ENCODE measurements around the gene TTYH1. TPM values are rescaled to one million over a fixed set of nuclear protein-coding genes. Genes with fewer than 3 reads are reported as not detected.
A peak's percentile ranks its signal among the peaks of the same experiment; 100 is the strongest.

Gene TTYH1
- total and polyA plus RNA-seq, 9 of the 15 experiments (the other 6 are each of a cell fraction or from before 2014, with no cell fraction given), result 0.08 TPM; not detected in 8

DNA sequence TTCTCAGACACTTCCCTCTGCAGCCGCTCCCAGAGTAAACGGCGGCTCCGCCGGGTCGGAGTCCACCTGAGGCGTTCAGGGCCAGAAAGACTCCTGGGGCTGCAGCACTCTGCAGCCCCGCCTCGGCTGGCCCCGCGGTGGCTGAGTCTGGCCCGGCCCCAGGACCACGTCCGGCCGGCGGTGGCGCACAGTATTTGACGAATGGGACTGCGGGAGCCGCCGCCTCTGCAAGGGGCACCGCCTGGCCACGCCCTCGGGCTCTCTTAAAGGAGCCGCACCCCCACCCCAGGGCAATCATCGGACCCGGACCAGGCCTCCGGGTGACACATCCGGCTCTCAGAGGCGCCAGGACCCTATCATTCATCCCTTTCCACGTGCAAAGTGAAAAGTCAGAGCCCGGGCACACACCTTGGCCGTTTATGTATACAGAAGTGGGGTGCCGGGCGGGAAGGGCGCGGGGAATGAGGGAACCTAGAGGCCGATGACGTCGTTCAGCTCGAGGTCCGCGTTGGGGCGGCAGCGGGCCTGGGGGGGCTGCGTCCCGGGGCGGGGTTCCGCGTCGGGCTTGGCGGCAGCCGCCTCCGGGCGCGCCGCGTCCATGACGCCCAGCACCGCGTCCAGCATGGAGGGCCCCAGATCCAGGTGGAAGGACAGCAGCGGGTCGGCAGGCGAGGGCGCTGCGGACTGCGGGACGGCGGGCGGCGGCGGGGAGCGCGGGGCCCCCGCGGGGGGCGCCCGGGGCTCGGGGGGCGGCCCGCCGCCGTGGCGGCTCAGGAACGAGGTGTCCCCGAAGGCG lies 49.6 kb downstream of the TTYH1 start (continued):
- TF ChIP-seq, protein P1, sequence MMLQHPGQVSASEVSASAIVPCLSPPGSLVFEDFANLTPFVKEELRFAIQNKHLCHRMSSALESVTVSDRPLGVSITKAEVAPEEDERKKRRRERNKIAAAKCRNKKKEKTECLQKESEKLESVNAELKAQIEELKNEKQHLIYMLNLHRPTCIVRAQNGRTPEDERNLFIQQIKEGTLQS (IDR thresholded peaks at IDR 0.05), result peak; percentile 52
- TF ChIP-seq, protein P1 (CRISPR knock-in tag; conservative IDR thresholded peaks at IDR 0.05), result no peak
- TF ChIP-seq ETV1 (tag; conservative IDR thresholded peaks at IDR 0.05; ENCODE audit: low read depth) (peak; percentile 54; the same call in 1 of the 2 replicates), ZFPM2 (CRISPR knock-in tag; IDR thresholded peaks at IDR 0.05) (no peak), ZNF785 (CRISPR knock-in tag; IDR thresholded peaks at IDR 0.05) (no peak), ZNF146 (CRISPR knock-in tag; IDR thresholded peaks at IDR 0.05; ENCODE audit: unreplicated experiment) (no peak)

DNA sequence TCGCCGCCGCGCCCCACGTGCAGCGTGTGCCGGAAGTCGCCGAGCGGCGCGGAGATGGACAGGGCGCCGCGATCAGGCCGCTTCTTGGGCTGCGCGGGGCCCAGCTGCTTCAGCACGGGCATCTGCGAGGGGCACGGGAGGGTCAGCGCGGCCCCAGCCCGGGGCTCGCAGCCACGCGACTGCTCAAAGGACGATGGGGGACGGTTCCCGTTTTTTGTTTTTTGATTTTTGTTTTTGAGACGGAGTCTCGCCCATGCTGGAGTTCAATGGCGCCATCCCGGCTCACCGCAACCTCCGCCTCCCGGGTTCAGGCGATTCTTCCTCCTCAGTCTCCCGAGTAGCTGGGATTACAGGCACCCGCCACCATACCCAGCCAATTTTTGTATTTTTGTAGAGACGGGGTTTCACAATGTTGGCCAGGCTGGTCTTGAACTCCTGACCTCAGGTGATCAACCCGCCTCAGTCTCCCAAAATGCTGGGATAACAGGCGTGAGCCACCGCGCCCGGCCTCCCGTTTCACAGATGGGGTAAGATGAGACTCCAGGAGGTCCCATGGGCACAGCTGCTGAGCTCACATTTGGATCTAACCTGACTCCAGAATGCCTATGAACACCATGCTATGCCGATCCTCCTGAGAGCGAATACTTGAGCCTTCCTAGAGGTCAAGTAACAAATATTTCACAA lies 50.3 kb downstream of the TTYH1 start:
- peaks cover 0 to 11% of the 10 kb centered on the region in 2 experiments; a peak in 3 of 5 replicates for H3K27me3 ChIP-seq (ENCODE audit: control insufficient read depth in 2 of 2, insufficient read depth in 2 of 2, low read length in 2 of 2)
- H3K79me2 ChIP-seq (ENCODE audit: control insufficient read depth, insufficient read depth, low read length), result no peaks in the 10 kb centered on the region
- BruUV-seq (replicated peaks), result no TSS peak
- H3K9me1 ChIP-seq (ENCODE audit: control insufficient read depth, insufficient read depth, low read length), result no peaks in the 10 kb centered on the region
- FAIRE-seq, result no peak
- H3K4me3 ChIP-seq, result no peak overlapping the region
- no peak overlapping the region; a peak in 1 of 4 replicates for H3K9ac ChIP-seq (ENCODE audit: insufficient read depth in 1 of 2, low read depth in 2 of 2, low read length in 2 of 2)
- no peak for ATAC-seq
- ChIA-PET POLR2A (no interaction called here), CTCF (ENCODE audit: low intra/inter-chr PET ratio) (interaction anchor here (0.7 kb wide), 1 partner anchor 1501 kb away, joined by 4 read pairs; no protein-coding TSS in a partner anchor)
- H3K36me3 ChIP-seq (ENCODE audit: control insufficient read depth, insufficient read depth, low read length), result peaks cover 20% of the 10 kb centered on the region; the same call in 2 of the 3 replicates
- no peak overlapping the region; the same call in 1 of the 2 replicates for H3K4me2 ChIP-seq (ENCODE audit: insufficient read depth, low read length)
- 90% methylated on average over 22 of the region's 49 CpGs for WGBS (ENCODE audit: insufficient coverage, low coverage, missing lambda C conversion rate)
- no peaks in the 10 kb centered on the region for H3K9me3 ChIP-seq (replicated peaks; ENCODE audit: control insufficient read depth, insufficient read depth, low read depth, low read length)
- no peak overlapping the region for H3K27ac ChIP-seq (ENCODE audit: extremely low read depth, low read depth, low read length)
- H4K20me1 ChIP-seq (replicated peaks; ENCODE audit: control insufficient read depth, insufficient read depth, low read length), result no peaks in the 10 kb centered on the region
- DNase-seq (ENCODE audit: extremely low read depth in 1 of 4, low spot score in 3 of 4), result peak in 1 of 4 experiments; percentile 18
- 0 out of 2 replicates have a peak overlapping the region, but pooled peaks have one; percentile 40 for H2AFZ ChIP-seq (ENCODE audit: low read depth, low read length)
- intact Hi-C loops (cut with micrococcal nuclease), result no loop called here
- in situ Hi-C loops (cut with MboI), result no loop called here
- peaks cover 0 to 41% of the 10 kb centered on the region in 2 experiments; a peak in 2 of 5 replicates for H3K4me1 ChIP-seq (replicated peaks in 1 of 2; ENCODE audit: control insufficient read depth in 2 of 2, insufficient read depth in 2 of 2, low read length in 2 of 2)
- TF ChIP-seq, protein P2, sequence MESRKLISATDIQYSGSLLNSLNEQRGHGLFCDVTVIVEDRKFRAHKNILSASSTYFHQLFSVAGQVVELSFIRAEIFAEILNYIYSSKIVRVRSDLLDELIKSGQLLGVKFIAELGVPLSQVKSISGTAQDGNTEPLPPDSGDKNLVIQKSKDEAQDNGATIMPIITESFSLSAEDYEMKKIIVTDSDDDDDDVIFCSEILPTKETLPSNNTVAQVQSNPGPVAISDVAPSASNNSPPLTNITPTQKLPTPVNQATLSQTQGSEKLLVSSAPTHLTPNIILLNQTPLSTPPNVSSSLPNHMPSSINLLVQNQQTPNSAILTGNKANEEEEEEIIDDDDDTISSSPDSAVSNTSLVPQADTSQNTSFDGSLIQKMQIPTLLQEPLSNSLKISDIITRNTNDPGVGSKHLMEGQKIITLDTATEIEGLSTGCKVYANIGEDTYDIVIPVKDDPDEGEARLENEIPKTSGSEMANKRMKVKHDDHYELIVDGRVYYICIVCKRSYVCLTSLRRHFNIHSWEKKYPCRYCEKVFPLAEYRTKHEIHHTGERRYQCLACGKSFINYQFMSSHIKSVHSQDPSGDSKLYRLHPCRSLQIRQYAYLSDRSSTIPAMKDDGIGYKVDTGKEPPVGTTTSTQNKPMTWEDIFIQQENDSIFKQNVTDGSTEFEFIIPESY (CRISPR knock-in tag; IDR thresholded peaks at IDR 0.05), result peak; percentile 83; the same call in 1 of the 2 replicates
- TF ChIP-seq CBFA2T3 (IDR thresholded peaks at IDR 0.05) (no peak), ZNF174 (CRISPR knock-in tag; IDR thresholded peaks at IDR 0.05) (no peak), ZKSCAN3 (CRISPR knock-in tag; IDR thresholded peaks at IDR 0.05) (no peak), ETV1 (tag; conservative IDR thresholded peaks at IDR 0.05; ENCODE audit: low read depth) (no peak), ATF7 (IDR thresholded peaks at IDR 0.05) (no peak), CHD4 (IDR thresholded peaks at IDR 0.05; ENCODE audit: insufficient read depth, insufficient replicate concordance, low read depth, low read length, poor library complexity, severe bottlenecking) (no peak), ZNF507 (tag; conservative IDR thresholded peaks at IDR 0.05) (no peak)
- TF ChIP-seq, protein P3, sequence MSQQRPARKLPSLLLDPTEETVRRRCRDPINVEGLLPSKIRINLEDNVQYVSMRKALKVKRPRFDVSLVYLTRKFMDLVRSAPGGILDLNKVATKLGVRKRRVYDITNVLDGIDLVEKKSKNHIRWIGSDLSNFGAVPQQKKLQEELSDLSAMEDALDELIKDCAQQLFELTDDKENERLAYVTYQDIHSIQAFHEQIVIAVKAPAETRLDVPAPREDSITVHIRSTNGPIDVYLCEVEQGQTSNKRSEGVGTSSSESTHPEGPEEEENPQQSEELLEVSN (IDR thresholded peaks at IDR 0.05; ENCODE audit: borderline replicate concordance in 1 of 2, extremely low read depth in 1 of 2, insufficient read depth in 1 of 2, insufficient read length in 1 of 2, low read depth in 1 of 2, low read length in 1 of 2, poor library complexity in 1 of 2, severe bottlenecking in 1 of 2), result peak; percentile 65

Measured in K562 (cell line).